GM12892 (cell line): ENCODE data around the gene EXOC3L4.
"Not testable (repeated sequence)": the region's sequence is repeated elsewhere in the genome, so short reads cannot be mapped to it uniquely, and the experiment has no call there.

Experiments
- POLR2A ChIP-seq: IDR thresholded peaks from 2 replicates; pipeline ENCODE4 v1.6.1; 2011; ENCODE audit warnings: low read depth, low read length, control low read depth
- POLR2AphosphoS5 ChIP-seq: IDR thresholded peaks from 2 replicates; pipeline ENCODE4 v1.6.1; 2011; ENCODE audit warnings: low read depth, low read length, control low read depth
- TAF1 ChIP-seq: IDR thresholded peaks from 2 replicates; pipeline ENCODE4 v1.6.1; 2011; ENCODE audit warnings: low read depth, mild to moderate bottlenecking, control low read depth, low read length, borderline replicate concordance

GRCh38 chr14:103115086-103115679, 20.7 kb downstream of the EXOC3L4 start:
- TF ChIP-seq POLR2A, TAF1, POLR2AphosphoS5: not testable (repeated sequence)
